Mucosa of rectum (tissue), 2 donors: ENCODE results near the gene ITCH.
A peak's percentile ranks its signal among the peaks of the same experiment; 100 is the strongest.
"Not testable (repeated sequence)": the region's sequence is repeated elsewhere in the genome, so short reads cannot be mapped to it uniquely, and the experiment has no call there.

Experiments
- H3K27ac ChIP-seq, 2 donors: one replicate each; pipeline ENCODE4 v1.7.0; 2013; ENCODE audit warnings: inconsistent platforms in 2 of 2, low read depth in 2 of 2, low read length in 2 of 2
- H3K27me3 ChIP-seq, 2 donors: one replicate each; pipeline ENCODE4 v1.7.0; 2013; ENCODE audit warnings: low read length in 2 of 2; ENCODE audit not compliant: control insufficient read depth in 2 of 2, insufficient read depth in 2 of 2
- H3K36me3 ChIP-seq, 2 donors: one replicate each; pipeline ENCODE4 v1.7.0; 2013; ENCODE audit warnings: low read length in 2 of 2; ENCODE audit not compliant: control insufficient read depth in 2 of 2, insufficient read depth in 2 of 2
- H3K4me1 ChIP-seq, 2 donors: one replicate each; pipeline ENCODE4 v1.7.0; 2013; ENCODE audit warnings: low read length in 2 of 2, mild to moderate bottlenecking in 1 of 2; ENCODE audit not compliant: control insufficient read depth in 2 of 2, insufficient read depth in 2 of 2
- H3K4me3 ChIP-seq, 2 donors: one replicate each; pipeline ENCODE4 v1.7.0; 2013; ENCODE audit warnings: low read length in 2 of 2
- H3K9ac ChIP-seq, 2 donors: one replicate each; pipeline ENCODE4 v1.7.0; 2013; ENCODE audit warnings: low read length in 2 of 2, low read depth in 1 of 2, mild to moderate bottlenecking in 1 of 2
- H3K9me3 ChIP-seq, 2 donors: one replicate each; pipeline ENCODE4 v1.7.0; 2013; ENCODE audit warnings: low read length in 2 of 2; ENCODE audit not compliant: control insufficient read depth in 2 of 2
- donor health status: healthy.
- donor health status: Normal muscosa, but diverticular disease.

Gene ITCH

DNA sequence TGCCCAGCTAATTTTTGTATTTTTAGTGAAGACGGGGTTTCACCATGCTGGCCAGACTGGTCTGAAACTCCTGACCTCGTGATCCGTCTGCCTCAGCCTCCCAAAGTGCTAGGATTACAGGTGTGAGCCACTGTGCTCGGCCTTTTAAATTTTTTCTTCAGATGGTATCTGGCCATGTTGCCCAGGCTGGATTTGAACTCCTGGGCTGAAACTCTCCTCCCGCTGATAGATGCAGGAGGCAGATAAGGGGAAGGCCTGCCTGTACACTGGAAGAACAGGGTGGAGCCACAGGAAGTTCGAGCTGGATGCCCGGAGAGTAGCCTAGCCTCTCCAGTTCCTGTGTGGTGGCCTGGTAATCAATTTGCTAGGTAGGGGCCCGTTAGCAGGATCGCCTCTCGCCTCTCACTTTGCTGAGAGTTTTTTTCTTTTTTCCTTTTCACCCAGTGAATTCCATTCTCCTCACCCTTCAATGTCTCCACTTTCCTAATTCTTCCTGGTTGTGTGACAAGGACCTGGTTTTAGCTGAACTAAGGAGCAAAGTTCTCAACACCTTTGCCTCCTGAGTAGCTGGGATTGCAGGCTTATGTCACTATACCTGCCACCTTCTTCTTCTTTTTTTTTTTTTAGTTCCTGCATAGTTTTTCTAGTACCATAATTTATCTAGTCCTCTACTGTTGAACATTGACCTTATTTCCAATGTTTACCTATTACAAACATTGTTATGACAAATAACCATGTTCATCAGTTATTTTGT lies 19.4 kb upstream of the ITCH start:
- Histone ChIP-seq H3K27me3 (no peaks in the 10 kb centered on the region), H3K27ac (peak overlapping the region; percentile 32 to 65), H3K4me3 (peak overlapping the region in 1 of 2 donors; percentile 2), H3K9ac (peak overlapping the region in 1 of 2 donors; percentile 1), H3K36me3 (no peaks in the 10 kb centered on the region), H3K4me1 (peaks cover 5 to 11% of the 10 kb centered on the region in 2 donors), H3K9me3 (no peaks in the 10 kb centered on the region)

DNA sequence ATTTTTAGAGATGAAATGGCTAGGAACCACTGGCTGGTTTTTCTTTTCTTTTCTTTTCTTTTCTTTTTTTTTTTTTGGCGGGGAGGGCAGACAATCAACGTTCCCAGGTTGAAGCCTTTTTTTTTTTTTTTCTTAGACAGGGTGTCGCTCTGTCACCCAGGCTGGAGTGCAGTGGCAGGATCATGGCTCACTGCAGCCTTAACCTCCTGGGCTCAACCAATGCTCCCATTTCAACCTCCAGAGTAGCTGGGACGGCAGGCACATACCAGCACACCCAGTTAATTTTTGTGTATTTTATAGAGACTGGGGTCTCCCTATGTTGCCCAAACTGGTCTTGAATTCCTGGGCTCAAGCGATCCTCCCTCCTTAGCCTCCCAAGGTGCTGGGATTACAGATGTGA lies 18.8 kb upstream of the ITCH start:
- Histone ChIP-seq H3K4me3 (no peak overlapping the region), H3K9ac (no peak overlapping the region), H3K4me1 (peaks cover 5 to 11% of the 10 kb centered on the region in 2 donors), H3K27ac (peak overlapping the region; percentile 32), H3K27me3 (no peaks in the 10 kb centered on the region), H3K36me3 (no peaks in the 10 kb centered on the region), H3K9me3 (no peaks in the 10 kb centered on the region)

DNA sequence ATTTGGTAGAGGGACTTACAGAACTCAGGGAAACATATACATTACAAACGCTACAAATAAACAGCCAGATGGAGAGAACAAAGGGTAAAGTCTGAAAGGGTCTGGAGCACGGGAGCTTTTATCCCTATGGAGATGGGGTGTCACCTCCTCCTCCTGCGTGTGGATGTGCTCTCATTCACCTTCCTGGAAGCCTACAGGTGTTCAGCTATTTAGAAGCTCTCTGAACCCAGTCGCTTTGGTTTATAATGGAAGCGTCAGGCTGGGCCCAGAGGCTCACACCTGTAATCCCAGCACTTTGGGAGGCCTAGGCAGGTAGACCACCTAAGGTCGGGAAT lies 17.7 kb upstream of the ITCH start:
- Histone ChIP-seq H3K27ac (no peak overlapping the region), H3K9me3 (no peaks in the 10 kb centered on the region), H3K9ac (no peak overlapping the region), H3K4me1 (peaks cover 5 to 11% of the 10 kb centered on the region in 2 donors), H3K27me3 (no peaks in the 10 kb centered on the region), H3K36me3 (no peaks in the 10 kb centered on the region), H3K4me3 (no peak overlapping the region)

DNA sequence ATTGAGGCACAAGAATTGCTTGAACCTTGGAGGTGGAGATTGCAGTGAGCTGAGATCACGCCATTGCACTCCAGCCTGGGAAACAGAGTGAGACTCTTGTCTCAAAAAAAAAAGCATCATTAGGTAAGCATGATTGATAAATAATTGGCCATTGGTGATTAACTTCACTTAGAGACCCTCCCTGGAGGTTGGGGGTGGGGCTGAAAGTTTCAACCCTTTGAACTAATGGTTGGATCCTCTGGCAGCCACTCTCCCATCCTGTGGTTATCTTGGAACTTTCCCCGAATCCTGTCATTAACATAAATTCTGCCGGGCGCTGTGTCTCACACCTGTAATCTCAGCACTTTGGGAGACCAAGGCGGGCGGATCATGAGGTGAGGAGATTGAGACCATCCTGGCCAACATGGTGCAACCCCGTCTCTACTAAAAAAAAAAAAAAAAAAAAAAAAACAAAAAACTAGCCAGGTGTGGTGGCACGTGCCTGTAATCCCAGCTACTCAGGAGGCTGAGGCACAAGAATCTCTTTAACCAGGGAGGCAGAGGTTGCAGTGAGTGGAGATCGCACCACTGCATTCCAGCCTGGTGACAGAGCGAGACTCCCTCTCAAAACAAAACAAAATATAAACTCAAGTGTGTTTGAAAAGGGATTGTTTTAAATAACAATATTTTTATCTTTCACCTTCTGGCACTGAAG lies 17.1 kb upstream of the ITCH start:
- not testable (repeated sequence) for H3K36me3 ChIP-seq, H3K27me3 ChIP-seq, H3K27ac ChIP-seq, H3K9ac ChIP-seq, H3K9me3 ChIP-seq, H3K4me3 ChIP-seq
- H3K4me1 ChIP-seq, result peaks cover 5 to 11% of the 10 kb centered on the region in 2 donors

GRCh38 chr20:34346533-34346865 lies 16.6 kb upstream of the ITCH start:
- not testable (repeated sequence) for H3K36me3 ChIP-seq, H3K9ac ChIP-seq, H3K9me3 ChIP-seq, H3K4me3 ChIP-seq, H3K27ac ChIP-seq, H3K27me3 ChIP-seq
- peaks cover 5 to 11% of the 10 kb centered on the region in 2 donors for H3K4me1 ChIP-seq

DNA sequence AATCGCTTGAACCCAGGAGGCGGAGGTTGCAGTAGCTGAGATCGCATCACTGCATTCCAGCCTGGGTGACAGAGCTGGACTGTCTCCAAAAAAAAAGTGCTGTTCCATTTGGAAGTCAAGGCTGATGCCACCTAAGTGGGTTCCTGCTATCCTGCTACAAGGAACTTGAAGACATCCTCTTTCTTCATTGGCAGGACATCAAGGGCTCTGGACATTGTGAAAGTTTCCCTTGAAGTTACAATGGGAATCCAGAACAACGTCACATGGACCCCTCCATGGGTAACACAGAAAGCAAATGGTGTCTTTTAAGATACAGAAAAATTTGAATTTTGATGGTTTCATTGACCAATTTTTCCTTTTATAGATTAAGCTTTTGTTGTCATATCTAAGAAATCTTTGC lies 15.5 kb upstream of the ITCH start:
- Histone ChIP-seq H3K9ac (no peak overlapping the region), H3K4me1 (peaks cover 5 to 11% of the 10 kb centered on the region in 2 donors), H3K27ac (no peak overlapping the region), H3K4me3 (no peak overlapping the region), H3K9me3 (no peaks in the 10 kb centered on the region), H3K36me3 (no peaks in the 10 kb centered on the region), H3K27me3 (no peaks in the 10 kb centered on the region)

GRCh38 chr20:34350095-34350494 lies 13.0 kb upstream of the ITCH start:
- no peak overlapping the region for H3K9ac ChIP-seq

GRCh38 chr20:34353467-34353866 lies 9.6 kb upstream of the ITCH start:
- not testable (repeated sequence) for H3K9me3 ChIP-seq, H3K4me1 ChIP-seq, H3K4me3 ChIP-seq, H3K9ac ChIP-seq, H3K27ac ChIP-seq, H3K27me3 ChIP-seq, H3K36me3 ChIP-seq

More at GRCh38 chr20:34350095-34350494, 13.0 kb upstream of the ITCH start:
- no peaks in the 10 kb centered on the region for H3K36me3 ChIP-seq
- no peak overlapping the region for H3K27ac ChIP-seq
- H3K4me1 ChIP-seq, result no peaks in the 10 kb centered on the region
- no peaks in the 10 kb centered on the region for H3K27me3 ChIP-seq
- no peaks in the 10 kb centered on the region for H3K9me3 ChIP-seq
- no peak overlapping the region for H3K4me3 ChIP-seq

DNA sequence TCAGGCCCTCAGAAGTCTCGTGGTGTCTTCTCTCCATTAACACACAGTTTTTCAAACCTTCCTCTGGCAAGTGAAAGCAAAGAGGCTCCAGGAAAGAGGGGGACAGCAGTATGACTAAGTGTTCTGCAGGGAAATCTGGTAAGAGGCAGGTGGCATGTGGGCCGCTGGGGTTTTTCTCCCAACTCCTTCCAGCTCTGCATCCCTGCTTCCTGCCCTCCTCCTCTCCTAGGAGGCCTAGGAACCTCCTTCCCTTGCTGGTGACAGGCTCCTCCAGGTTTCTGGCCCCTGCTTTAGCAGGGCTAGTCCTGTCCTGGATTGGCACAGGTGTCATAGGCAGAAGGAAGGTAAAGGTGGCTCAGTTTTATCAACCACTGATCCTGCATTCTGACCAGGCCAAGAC lies 7.6 kb upstream of the ITCH start:
- Histone ChIP-seq H3K4me3 (no peak overlapping the region), H3K27me3 (no peaks in the 10 kb centered on the region), H3K27ac (no peak overlapping the region), H3K9ac (no peak overlapping the region), H3K9me3 (no peaks in the 10 kb centered on the region), H3K36me3 (no peaks in the 10 kb centered on the region), H3K4me1 (no peaks in the 10 kb centered on the region)

DNA sequence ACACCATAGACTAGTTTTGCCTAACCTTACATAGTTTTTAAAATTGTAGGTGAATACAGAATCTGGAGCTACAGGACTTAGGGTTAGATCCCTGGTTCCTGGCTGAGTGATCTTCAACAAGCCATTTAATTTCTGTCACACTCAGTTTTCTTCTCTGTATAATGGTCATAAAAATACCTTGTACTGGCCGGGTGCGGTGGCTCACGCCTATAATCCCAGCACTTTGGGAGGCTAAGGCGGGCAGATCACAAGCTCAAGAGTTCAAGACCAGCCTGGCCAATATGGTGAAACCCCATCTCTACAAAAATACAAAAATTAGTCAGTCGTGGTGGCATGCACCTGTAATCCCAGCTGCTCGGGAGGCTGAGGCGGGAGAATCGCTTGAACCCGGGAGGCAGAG lies 3.3 kb upstream of the ITCH start:
- H3K4me3 ChIP-seq, H3K9me3 ChIP-seq, H3K9ac ChIP-seq, H3K36me3 ChIP-seq, H3K27me3 ChIP-seq, H3K27ac ChIP-seq: not testable (repeated sequence)
- peaks cover 7 to 10% of the 10 kb centered on the region in 2 donors for H3K4me1 ChIP-seq
